ENCODE results near the gene TCF4. TPM values are rescaled to one million over a fixed set of nuclear protein-coding genes. Genes with fewer than 3 reads are reported as not detected.

The TCF4 gene
- total RNA-seq, 1 donor from 2014 or later = 15.7 TPM

DNA sequence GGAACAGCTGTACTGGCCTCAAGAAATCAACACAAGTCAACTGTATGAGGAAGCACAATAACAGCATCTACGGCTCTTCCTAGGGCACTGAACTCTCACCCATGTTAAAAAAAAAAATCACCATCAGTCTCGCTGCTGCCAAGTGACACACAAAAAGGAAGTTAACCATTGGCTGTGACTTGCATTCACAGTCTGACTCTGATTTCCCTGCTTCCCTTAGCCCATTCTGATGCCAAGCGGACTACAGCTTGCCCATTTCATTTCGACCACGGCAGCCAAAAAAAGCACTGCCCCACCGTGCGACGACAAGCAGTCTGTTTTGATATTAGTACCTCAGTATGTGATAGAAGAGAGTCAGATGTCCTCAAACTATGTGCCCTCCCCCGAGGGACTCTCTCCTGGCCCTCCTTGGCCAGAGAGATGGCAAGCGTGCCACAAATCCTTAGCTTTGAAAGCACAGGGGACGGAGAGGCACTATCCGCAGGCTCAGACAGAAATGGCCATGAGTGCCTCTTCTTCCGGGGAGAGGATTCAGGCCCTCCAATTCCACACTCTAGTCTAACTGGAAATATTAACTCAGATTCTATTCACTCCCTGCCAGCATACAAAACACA, 250.0 kb downstream of the TCF4 start:
- no peak for DNase-seq (ENCODE audit: low read depth)
- no peak overlapping the region for H3K4me3 ChIP-seq (ENCODE audit: low read depth, low read length)
- TF ChIP-seq, protein P1, sequence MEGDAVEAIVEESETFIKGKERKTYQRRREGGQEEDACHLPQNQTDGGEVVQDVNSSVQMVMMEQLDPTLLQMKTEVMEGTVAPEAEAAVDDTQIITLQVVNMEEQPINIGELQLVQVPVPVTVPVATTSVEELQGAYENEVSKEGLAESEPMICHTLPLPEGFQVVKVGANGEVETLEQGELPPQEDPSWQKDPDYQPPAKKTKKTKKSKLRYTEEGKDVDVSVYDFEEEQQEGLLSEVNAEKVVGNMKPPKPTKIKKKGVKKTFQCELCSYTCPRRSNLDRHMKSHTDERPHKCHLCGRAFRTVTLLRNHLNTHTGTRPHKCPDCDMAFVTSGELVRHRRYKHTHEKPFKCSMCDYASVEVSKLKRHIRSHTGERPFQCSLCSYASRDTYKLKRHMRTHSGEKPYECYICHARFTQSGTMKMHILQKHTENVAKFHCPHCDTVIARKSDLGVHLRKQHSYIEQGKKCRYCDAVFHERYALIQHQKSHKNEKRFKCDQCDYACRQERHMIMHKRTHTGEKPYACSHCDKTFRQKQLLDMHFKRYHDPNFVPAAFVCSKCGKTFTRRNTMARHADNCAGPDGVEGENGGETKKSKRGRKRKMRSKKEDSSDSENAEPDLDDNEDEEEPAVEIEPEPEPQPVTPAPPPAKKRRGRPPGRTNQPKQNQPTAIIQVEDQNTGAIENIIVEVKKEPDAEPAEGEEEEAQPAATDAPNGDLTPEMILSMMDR (IDR thresholded peaks at IDR 0.05; ENCODE audit: insufficient read depth, low read length, poor library complexity, severe bottlenecking) = no peak
- H3K36me3 ChIP-seq (ENCODE audit: control insufficient read depth, insufficient read depth, low read length) = no peaks in the 10 kb centered on the region
- H3K27me3 ChIP-seq (ENCODE audit: control insufficient read depth, insufficient read depth, low read length) = no peaks in the 10 kb centered on the region

- TF ChIP-seq, protein P1 (IDR thresholded peaks at IDR 0.05; ENCODE audit: insufficient read depth, low read length, poor library complexity, severe bottlenecking) = no peak
- Histone ChIP-seq H3K36me3 (ENCODE audit: control insufficient read depth, insufficient read depth, low read length) (no peaks in the 10 kb centered on the region), H3K4me3 (ENCODE audit: low read depth, low read length) (no peak overlapping the region), H3K27me3 (ENCODE audit: control insufficient read depth, insufficient read depth, low read length) (no peaks in the 10 kb centered on the region)
- DNase-seq (ENCODE audit: low read depth) = no peak
Measured at GRCh38 chr18:55337138-55337537, 250.9 kb downstream of the TCF4 start.

DNA sequence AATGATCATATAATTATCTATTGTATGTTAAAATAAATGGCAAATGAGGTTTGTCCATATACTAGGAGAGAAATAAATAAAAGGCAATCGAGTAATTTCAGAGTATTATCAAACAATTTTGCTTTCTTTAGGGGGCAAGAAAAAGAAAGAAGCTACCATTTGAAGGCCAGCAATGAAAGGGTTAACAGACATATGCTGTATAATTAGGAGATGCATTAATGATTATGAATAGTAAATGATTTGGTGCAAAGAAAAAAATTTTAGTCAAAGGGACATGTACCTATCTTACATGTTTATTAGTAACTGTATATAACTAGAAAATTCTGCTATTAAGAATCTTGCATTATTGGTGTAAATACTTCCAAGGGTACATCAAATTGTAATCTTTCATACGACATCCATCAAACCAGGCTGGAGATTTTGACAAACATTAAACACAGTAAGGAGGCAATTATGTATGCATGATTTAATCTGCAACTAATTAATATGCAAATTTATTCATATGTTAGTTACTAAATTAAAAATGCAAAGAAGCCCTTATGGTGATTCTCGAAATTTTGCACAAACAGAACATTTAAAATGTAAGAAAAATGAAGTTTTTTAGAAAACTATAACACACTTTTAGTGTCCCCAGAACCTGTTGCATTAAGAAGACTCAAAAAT, 251.4 kb downstream of the TCF4 start:
- Histone ChIP-seq H3K27me3 (ENCODE audit: control insufficient read depth, insufficient read depth, low read length) (no peaks in the 10 kb centered on the region), H3K4me3 (ENCODE audit: low read depth, low read length) (no peak overlapping the region), H3K36me3 (ENCODE audit: control insufficient read depth, insufficient read depth, low read length) (no peaks in the 10 kb centered on the region)
- TF ChIP-seq, protein P1 (IDR thresholded peaks at IDR 0.05; ENCODE audit: insufficient read depth, low read length, poor library complexity, severe bottlenecking) = no peak
- DNase-seq (ENCODE audit: low read depth) = no peak

DNA sequence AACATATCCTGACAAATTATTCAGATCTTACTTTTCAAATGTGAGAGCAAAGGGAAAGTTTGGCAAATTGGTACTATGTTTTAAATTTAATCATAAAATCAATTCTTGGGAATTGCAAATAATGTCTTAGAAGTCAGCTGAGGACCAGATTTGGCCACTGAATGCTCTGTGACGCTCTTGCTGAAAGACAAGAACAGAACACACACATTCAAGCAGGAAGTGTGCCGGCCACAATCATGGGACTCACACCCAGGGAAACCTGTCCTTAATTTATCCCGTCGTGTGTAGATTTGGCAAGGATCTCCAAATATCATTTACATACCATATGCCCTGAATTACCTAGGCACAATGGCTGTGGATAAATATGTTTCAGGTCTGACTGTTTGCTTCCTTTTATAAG, 253.1 kb downstream of the TCF4 start:
- no peak for DNase-seq (ENCODE audit: low read depth)
- H3K36me3 ChIP-seq (ENCODE audit: control insufficient read depth, insufficient read depth, low read length) = no peaks in the 10 kb centered on the region
- H3K4me3 ChIP-seq (ENCODE audit: low read depth, low read length) = no peak overlapping the region
- no peaks in the 10 kb centered on the region for H3K27me3 ChIP-seq (ENCODE audit: control insufficient read depth, insufficient read depth, low read length)
- TF ChIP-seq, protein P1 (IDR thresholded peaks at IDR 0.05; ENCODE audit: insufficient read depth, low read length, poor library complexity, severe bottlenecking) = no peak

DNA sequence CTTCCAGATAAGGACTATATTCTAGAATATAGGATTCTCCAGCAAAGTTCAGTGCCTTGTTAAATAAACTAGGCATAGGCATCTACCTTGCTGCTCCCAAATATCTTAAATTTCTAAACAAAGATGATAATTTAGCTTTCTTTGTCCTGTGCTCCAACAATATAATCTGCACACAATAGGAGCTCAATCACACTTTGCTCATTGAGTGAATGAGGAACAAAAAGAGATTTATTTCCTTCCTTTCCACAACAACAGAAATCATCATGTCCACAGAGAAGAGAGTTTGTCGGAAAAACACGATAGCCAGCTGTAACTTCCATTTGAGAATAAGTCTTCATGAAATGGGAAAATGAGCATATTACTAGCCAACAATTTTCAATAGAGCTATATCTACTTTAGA, 256.7 kb downstream of the TCF4 start:
- Histone ChIP-seq H3K36me3 (ENCODE audit: control insufficient read depth, insufficient read depth, low read length) (no peaks in the 10 kb centered on the region), H3K27me3 (ENCODE audit: control insufficient read depth, insufficient read depth, low read length) (no peaks in the 10 kb centered on the region), H3K4me3 (ENCODE audit: low read depth, low read length) (no peak overlapping the region)
- no peak for DNase-seq (ENCODE audit: low read depth)
- TF ChIP-seq, protein P1 (IDR thresholded peaks at IDR 0.05; ENCODE audit: insufficient read depth, low read length, poor library complexity, severe bottlenecking) = no peak

DNA sequence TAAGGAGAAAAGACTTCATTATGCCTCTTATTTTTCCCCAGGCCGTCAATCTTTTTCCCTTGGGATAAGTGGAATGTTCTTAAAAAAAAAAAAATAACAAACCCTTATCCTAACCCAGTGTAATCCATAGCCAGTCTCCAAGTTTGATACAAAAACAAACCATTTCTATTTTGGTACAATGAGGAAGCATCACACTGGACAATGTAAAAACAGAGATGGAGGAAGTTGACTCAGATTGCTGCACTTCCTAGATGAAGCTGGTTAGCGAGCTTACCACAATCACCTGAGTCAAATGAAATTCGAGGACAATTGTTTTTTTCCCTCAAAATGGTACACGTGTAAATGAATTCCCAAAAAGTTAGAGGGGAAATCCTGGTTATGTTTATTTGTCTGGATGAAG, 259.7 kb downstream of the TCF4 start:
- H3K36me3 ChIP-seq (ENCODE audit: control insufficient read depth, insufficient read depth, low read length) = no peaks in the 10 kb centered on the region
- DNase-seq (ENCODE audit: low read depth) = no peak
- no peak overlapping the region for H3K4me3 ChIP-seq (ENCODE audit: low read depth, low read length)
- H3K27me3 ChIP-seq (ENCODE audit: control insufficient read depth, insufficient read depth, low read length) = no peaks in the 10 kb centered on the region
- TF ChIP-seq, protein P1 (IDR thresholded peaks at IDR 0.05; ENCODE audit: insufficient read depth, low read length, poor library complexity, severe bottlenecking) = no peak

All from kidney epithelial cell (primary cell).